Astrocyte of the hippocampus (primary cell): ENCODE data around the gene UROC1.

Experiments
- DNase-seq: peaks from one replicate; pipeline ENCODE4 v3.0.0; 2011; ENCODE audit warnings: low read depth, low spot score

The UROC1 gene

GRCh38 chr3:126516152-126516935 is 1.2 kb downstream of the UROC1 start:
- no peak for DNase-seq

- no peak for DNase-seq
Observed at GRCh38 chr3:126515066-126515706, 2.4 kb downstream of the UROC1 start.

DNA sequence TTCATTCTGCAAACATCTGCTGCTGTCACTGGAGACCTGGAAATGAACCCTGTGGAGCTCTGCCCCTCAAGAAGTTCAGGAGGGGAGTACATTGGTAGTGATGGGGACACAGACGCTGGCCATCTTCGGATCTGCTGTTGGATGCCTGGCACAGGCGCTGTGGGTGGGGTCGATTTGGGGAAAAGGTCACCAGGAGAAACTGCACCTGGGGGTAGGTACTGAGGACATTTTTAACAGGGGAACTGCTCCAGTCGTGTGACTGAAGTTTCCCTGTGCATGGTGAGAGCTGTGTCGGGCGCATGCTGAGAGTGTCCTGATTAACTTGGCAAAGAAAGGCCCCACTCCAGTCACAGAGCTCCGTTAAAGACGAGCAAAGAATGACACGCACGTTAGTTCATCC is 3.4 kb downstream of the UROC1 start:
- DNase-seq, result no peak

GRCh38 chr3:126512916-126513650 is 4.5 kb downstream of the UROC1 start:
- no peak for DNase-seq

- no peak for DNase-seq
Observed at GRCh38 chr3:126512026-126512425, 5.5 kb downstream of the UROC1 start.

GRCh38 chr3:126511291-126511690 is 6.3 kb downstream of the UROC1 start:
- no peak for DNase-seq

- no peak for DNase-seq
Observed at GRCh38 chr3:126510308-126510910, 7.2 kb downstream of the UROC1 start.

DNA sequence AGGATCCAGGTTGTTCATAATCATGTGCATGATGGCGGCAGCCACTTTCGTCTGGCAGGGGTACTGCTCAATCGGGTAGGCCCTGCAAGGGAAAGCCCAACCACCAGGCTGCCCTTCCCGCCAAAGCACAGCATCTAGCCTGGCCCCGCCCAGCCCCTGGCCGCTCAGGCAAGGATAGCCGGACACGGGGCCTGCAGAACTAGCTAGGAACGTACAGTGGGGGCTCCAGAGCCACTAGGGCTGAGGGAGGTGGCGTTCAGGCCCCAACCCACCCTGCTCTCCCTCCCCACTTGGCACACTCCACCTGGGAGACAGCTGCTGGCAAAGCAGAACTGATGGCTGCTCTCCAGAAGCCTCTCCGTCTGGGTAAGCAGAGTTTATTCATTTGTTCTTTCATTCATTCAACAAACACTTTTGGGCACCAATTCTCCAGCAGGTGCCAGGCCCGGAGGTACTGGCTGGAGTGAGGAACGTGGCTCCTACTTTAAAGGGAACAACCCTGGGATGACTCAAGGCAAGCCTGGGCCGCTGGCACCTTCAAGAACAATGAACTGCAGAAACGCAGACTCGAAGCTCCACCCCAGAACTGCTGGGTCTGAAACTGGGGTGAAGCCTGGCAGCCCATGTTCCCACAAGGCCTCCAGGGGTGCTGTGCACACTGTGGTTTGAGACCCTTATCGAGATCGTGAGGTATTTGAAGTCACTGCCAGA is 7.8 kb downstream of the UROC1 start:
- peak; percentile 17 for DNase-seq

DNA sequence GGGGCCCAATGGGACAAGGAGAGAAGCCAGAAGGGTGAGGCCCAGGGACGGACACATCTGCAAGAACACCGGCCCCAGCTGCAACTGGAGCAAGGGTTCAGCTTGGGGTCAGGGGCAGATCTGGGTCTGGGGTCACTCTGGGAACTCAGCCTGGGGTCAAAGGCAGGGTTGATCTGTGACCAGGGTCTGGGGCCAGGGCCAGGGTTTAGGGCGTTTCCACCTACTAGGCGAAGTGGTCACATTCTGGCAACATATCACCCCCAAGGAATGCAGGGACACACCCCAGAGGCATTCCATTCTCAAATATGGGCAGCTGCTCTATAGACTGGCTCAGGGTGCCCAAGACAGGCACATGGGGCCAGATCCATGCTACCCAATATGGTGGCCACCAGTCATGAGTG is 9.0 kb downstream of the UROC1 start:
- peak; percentile 14 for DNase-seq

DNA sequence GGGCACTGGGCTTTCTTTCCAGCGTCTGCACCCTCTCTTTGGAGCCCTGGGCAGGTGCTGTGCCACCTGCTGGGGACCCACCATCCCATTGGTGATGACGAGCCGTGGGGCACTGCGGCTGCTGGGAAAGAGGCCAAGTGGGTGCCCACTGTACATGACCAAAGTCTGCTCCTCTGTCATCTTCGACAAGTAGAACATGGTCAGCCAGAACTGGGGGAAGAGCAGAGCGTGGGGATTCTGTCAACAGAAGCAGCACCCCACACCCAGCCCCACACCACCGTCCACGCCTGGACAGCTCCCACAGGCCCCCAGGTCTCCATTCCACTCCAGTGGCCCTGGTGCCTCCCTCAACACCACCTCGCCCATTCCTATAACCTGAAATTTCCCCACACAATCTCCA is 9.7 kb downstream of the UROC1 start:
- DNase-seq, result no peak

DNA sequence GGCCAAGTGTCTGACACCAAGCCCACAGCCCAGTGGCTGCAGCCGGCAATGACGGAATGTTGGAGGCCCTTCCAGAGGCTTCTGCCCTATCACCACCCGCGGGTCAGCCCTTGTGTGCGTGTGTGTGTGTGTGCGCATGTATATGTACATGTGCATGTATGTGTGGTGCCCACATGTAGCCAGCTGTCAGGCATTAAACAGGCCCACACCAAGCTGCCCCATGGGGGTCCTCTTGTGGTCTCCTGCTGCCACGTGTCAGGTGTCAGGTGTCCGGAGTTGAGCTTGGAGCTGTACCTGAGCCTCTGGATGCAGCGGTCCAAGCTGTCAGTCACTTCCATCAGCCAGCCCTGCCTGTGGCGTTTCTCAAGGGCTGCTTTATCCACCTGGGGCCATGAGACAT is 13.9 kb downstream of the UROC1 start:
- DNase-seq, result no peak

- no peak for DNase-seq
Observed at GRCh38 chr3:126502656-126503055, 14.9 kb downstream of the UROC1 start.

DNA sequence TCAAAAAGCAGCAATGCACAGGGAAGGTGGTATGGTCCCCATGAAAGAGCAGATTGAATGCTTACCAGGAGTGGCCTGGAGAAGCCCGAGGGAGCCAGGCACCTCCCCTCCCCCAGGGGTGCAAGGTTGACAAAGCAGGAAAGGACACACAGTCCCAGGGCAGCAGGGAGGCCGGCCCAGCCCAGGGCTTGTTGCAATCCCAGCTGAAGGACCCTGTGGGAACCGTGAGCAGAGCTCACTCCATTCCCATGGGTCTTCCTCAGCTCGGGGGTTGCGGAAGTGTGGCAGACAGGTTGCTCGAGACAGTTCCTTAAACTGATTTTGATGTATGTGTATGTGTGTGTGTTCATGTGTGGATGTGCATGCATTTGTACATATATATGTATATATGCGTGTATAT is 15.8 kb downstream of the UROC1 start:
- no peak for DNase-seq

- DNase-seq, result no peak
Observed at GRCh38 chr3:126501054-126501453, 16.5 kb downstream of the UROC1 start.

DNA sequence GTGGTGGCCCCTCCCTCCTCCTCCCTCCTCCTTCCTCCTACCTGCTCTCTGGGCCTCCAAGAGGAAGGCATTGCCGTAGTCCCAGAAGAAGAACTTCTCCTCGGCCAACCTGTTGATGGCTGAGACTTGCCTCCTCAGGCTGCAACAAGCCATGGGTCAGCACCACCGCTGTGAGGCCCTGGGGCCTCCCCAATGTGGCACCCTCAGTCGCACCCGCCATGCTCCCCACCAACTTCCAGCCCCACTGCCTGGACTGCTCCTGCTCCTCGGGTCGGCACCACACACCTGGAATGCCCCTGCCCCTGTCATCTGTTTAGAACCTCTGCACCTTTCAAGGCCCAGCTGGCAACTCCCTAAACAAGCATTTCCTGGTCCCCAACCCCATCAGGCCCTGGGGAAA is 17.6 kb downstream of the UROC1 start:
- no peak for DNase-seq

- DNase-seq, result no peak
Observed at GRCh38 chr3:126499401-126499800, 18.2 kb downstream of the UROC1 start.

GRCh38 chr3:126498929-126499328 is 18.6 kb downstream of the UROC1 start:
- DNase-seq, result no peak

GRCh38 chr3:126498461-126498860 is 19.1 kb downstream of the UROC1 start:
- no peak for DNase-seq

GRCh38 chr3:126497956-126498355 is 19.6 kb downstream of the UROC1 start:
- no peak for DNase-seq

- DNase-seq, result no peak
Observed at GRCh38 chr3:126496894-126497850, 20.4 kb downstream of the UROC1 start.
